DND-41 (cell line): ENCODE data around the gene SNCAIP.

Experiments
- CTCF ChIP-seq: IDR thresholded peaks from 2 replicates; pipeline ENCODE4 v1.5.1; 2012; ENCODE audit warnings: borderline replicate concordance, low read length, moderate library complexity, mild to moderate bottlenecking; ENCODE audit not compliant: poor library complexity, severe bottlenecking; ENCODE audit errors: extremely low read depth
- EZH2 ChIP-seq: IDR thresholded peaks from 3 replicates; pipeline ENCODE4 v1.6.1; 2012; ENCODE audit warnings: borderline replicate concordance, low read depth, mild to moderate bottlenecking, moderate library complexity, low read length, inconsistent platforms; ENCODE audit not compliant: severe bottlenecking

- TF ChIP-seq CTCF, result no peak
- TF ChIP-seq EZH2, result no peak
These were observed 159.7 kb downstream of the SNCAIP start for GRCh38 chr5:122471752-122472061.
